Brain microvascular endothelial cell (primary cell): Measurements from ENCODE around the gene MRPL24.
A peak's percentile ranks its signal among the peaks of the same experiment; 100 is the strongest.
"Not testable (repeated sequence)": the region's sequence is repeated elsewhere in the genome, so short reads cannot be mapped to it uniquely, and the experiment has no call there.

Source experiments
- DNase-seq: peaks from one replicate; pipeline ENCODE4 v3.0.0-alpha.2; 2020
- H3K27ac ChIP-seq: fragments of 250-450 bp; sonication (Bioruptor Pico); 2 replicates; pipeline ENCODE4 v1.5.1; 2020; ENCODE audit warnings: mild to moderate bottlenecking, moderate library complexity
- H3K27me3 ChIP-seq: fragments of 250-450 bp; sonication (Bioruptor Pico); replicated peaks from 2 replicates; pipeline ENCODE4 v1.5.1; 2020; ENCODE audit warnings: mild to moderate bottlenecking
- H3K36me3 ChIP-seq: fragments of 250-450 bp; sonication (Bioruptor Pico); replicated peaks from 2 replicates; pipeline ENCODE4 v1.5.1; 2020; ENCODE audit warnings: mild to moderate bottlenecking
- H3K4me3 ChIP-seq: 2 replicates; pipeline ENCODE4 v1.5.1; 2011; ENCODE audit warnings: low read depth, mild to moderate bottlenecking, control low read depth, low read length, moderate library complexity
- in situ Hi-C: cut with HindIII; loops from 2 replicates; pipeline ENCODE4 v1.10.0; 2017; ENCODE audit warnings: low sequenced_read_pairs, low pct_ligation_motif_present
- TF ChIP-seq, protein P1 (sequence below): IDR thresholded peaks from 2 replicates; pipeline ENCODE4 v1.5.1; 2011; ENCODE audit warnings: low read depth, mild to moderate bottlenecking, moderate library complexity, low read length, control low read depth, inconsistent platforms; ENCODE audit errors: missing control alignments

MRPL24 gene

DNA sequence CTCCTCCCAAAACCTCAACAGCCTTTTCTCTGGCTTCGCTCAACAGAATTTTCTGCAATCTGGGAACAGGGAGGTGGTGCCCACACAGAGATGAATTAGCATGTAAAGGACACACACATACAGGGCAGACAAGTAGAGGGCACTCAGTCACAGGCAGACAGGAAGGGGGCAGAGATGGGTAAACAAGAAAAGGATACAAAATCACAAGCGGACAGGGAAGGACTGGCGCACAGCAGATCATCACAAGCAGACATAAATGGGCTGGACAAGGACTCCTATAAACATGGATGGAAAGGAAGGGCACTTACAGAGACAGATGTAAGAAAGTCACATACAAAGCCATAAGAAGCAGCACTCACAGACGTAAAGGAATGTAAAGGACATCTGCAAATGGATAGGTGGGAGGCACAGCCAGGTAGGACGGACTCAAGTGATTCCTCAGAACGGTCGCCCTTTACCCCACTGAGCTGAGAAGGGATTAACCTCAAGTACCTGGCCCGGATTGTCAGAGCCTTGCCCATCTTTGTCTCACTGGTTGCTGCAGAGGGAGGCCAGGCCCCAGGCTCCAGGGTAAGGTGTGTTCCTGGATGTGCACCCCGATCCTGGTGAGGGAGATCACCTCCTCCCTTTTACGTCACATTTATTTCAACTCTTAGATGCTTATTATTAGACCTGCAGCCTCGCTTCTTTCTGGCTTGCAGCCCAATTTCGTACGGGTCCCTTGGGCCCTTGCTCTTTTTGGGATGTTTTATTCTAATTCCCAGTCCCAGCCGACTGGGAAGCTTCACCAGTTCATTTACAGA, 25.6 kb upstream of the MRPL24 start:
- no peak for DNase-seq
- Histone ChIP-seq H3K27me3 (no peaks in the 10 kb centered on the region), H3K36me3 (peaks cover 9% of the 10 kb centered on the region), H3K27ac (peak overlapping the region; percentile 82), H3K4me3 (peak overlapping the region; percentile 95)
- TF ChIP-seq, protein P1, sequence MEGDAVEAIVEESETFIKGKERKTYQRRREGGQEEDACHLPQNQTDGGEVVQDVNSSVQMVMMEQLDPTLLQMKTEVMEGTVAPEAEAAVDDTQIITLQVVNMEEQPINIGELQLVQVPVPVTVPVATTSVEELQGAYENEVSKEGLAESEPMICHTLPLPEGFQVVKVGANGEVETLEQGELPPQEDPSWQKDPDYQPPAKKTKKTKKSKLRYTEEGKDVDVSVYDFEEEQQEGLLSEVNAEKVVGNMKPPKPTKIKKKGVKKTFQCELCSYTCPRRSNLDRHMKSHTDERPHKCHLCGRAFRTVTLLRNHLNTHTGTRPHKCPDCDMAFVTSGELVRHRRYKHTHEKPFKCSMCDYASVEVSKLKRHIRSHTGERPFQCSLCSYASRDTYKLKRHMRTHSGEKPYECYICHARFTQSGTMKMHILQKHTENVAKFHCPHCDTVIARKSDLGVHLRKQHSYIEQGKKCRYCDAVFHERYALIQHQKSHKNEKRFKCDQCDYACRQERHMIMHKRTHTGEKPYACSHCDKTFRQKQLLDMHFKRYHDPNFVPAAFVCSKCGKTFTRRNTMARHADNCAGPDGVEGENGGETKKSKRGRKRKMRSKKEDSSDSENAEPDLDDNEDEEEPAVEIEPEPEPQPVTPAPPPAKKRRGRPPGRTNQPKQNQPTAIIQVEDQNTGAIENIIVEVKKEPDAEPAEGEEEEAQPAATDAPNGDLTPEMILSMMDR: no peak
- in situ Hi-C loops: no loop called here

DNA sequence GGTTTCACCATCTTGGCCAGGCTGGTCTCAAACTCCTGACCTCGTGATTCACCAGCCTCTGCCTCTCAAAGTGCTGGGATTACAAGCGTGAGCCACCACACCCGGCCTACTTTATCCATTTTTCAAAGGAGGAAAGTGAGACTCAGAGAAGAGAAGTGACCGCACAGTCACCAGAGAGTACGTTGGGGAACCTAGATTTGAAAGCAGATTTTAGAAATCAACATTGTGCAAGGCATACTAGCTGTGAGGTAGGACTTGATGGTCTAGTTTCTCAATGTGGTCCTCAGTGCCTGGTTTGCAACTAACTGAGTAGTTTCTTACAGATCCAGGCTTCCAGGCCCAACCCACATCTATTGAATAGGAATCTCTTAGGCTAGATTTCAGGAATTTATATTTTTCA, 24.8 kb upstream of the MRPL24 start:
- Histone ChIP-seq H3K4me3 (no peak overlapping the region), H3K27ac (no peak overlapping the region), H3K36me3 (peaks cover 6% of the 10 kb centered on the region), H3K27me3 (no peaks in the 10 kb centered on the region)
- in situ Hi-C loops: no loop called here
- TF ChIP-seq, protein P1: no peak
- no peak for DNase-seq

DNA sequence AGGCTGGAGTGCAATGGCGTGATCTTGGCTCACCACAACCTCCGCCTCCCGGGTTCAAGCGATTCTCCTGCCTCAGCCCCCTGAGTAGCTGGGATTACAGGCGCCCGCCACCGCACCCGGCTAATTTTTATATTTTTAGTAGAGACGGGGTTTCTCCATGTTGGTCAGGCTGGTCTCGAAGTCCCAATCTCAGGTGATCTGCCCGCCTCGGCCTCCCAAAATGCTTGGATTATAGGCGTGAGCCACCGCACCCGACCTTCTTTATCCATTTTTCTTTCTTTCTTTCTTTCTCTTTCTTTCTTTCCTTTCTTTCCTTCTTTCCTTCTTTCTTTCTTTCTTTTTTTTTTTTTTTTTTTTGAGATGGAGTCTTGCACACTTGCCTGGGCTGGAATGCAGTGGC, 24.2 kb upstream of the MRPL24 start:
- H3K27me3 ChIP-seq, DNase-seq, H3K4me3 ChIP-seq, in situ Hi-C loops, H3K36me3 ChIP-seq, H3K27ac ChIP-seq: not testable (repeated sequence)

DNA sequence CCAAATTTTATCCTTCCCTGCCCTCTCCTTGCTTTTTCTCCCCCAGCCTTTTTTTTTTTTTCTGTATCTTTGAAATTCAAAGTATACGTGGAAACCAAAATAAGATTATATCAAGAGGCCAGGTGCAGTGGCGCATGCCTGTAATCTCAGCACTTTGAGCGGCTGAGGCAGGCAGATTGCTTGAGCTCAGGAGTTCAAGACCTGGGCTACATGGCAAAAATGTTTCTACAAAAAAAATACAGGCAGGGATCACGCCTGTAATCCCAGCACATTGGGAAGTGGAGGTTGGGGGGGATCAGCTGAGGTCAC, 19.9 kb upstream of the MRPL24 start:
- in situ Hi-C loops: no loop called here
- H3K27ac ChIP-seq: no peak overlapping the region
- no peaks in the 10 kb centered on the region for H3K36me3 ChIP-seq
- no peaks in the 10 kb centered on the region for H3K27me3 ChIP-seq
- DNase-seq: no peak
- TF ChIP-seq, protein P1: no peak
- H3K4me3 ChIP-seq: no peak overlapping the region

DNA sequence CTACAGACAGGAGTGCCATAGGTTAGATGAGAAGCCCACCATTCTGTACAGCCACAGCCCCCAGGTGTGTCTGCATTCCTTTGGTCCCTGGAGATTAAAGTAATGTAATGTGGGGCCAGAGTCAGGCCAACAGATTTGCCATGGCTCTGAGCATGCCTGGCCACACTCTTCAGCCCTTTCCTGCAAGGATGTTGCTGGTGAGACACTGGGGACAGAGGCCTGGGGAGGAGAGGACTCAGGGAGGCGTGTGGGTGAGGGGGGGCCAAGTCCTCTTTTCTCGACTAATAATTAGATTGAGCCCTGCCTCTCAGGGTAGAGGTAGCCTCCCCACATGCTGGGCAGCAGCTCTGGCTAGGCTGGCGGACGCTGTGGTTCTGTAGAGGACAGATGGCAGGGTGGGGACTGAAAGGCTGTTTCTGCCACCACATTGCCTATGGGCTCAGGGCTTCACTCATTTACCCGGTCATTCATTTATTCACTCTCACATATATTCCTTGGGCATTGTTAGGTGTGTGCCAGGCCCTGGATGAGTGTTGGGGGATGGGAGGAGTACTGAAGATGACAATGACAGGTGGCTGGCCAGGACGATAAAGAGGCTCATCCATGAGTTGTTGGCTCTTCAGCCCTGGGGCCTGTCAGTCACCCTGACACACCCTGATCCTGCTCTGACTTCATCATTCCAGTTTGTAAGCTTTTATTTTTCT, 19.4 kb upstream of the MRPL24 start:
- Histone ChIP-seq H3K4me3 (no peak overlapping the region), H3K36me3 (no peaks in the 10 kb centered on the region), H3K27me3 (no peaks in the 10 kb centered on the region), H3K27ac (no peak overlapping the region)
- TF ChIP-seq, protein P1: no peak
- no peak for DNase-seq
- in situ Hi-C loops: no loop called here

DNA sequence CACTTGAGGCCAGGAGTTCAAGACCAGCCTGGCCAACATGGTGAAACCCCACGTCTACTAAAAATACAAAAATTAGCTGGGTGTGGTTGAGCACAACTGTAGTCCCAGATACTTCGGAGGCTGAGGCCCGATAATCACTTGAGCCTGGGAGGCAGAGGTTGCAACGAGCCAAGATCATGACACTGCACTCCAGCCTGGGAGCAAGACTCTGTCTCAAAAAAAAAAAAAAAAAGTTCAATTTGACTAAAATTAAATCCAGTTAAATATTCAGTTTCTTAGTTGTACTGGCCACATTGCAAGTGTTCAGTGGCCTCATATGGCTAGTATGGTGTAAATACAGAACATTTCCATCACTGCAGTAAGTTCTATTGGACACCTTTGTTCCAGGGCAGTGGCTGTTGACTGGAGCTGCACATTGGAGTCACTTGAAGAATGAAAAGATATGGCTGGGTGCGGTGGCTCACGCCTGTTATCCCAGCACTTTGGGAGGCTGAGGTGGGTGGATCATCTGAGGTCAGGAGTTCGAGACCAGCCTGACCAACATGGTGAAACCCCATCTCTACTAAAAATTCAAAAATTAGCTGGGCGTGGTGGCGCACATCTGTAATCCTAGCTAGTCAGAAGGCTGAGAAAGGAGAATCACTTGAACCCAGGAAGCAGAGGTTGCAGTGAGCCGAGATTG, 16.8 kb upstream of the MRPL24 start:
- in situ Hi-C loops, H3K36me3 ChIP-seq: not testable (repeated sequence)

More for the DNA sequence above, 16.8 kb upstream of the MRPL24 start:
- not testable (repeated sequence) for H3K27ac ChIP-seq, DNase-seq, H3K4me3 ChIP-seq, H3K27me3 ChIP-seq
